Keratinocyte (primary cell): ENCODE data around the gene GPC5. TPM values are rescaled to one million over a fixed set of nuclear protein-coding genes. Genes with fewer than 3 reads are reported as not detected.

Experiments
- DNase-seq: peaks from one replicate; pipeline ENCODE4 v3.0.0-alpha.2; 2011; ENCODE audit warnings: low read depth, missing footprints, low spot score
- FAIRE-seq: peaks from 2 replicates; lab custom pipeline; 2011; peaks lifted over from hg19 to GRCh38; lab: Jason Lieb, UNC
- H2AFZ ChIP-seq: 2 replicates; pipeline ENCODE4 v1.6.0; 2012; ENCODE audit warnings: low read length, control low read depth, inconsistent platforms; ENCODE audit not compliant: control insufficient read depth
- H3K27ac ChIP-seq: 2 replicates; pipeline ENCODE4 v1.5.1; 2011; ENCODE audit warnings: low read length; ENCODE audit not compliant: control insufficient read depth, insufficient read depth
- H3K27me3 ChIP-seq: 3 replicates; pipeline ENCODE4 v1.6.0; 2011; ENCODE audit warnings: low read length; ENCODE audit not compliant: control insufficient read depth, insufficient read depth; ENCODE audit errors: extremely low read depth
- H3K36me3 ChIP-seq, 2 experiments: 2 replicates in 1 of 2; 3 replicates in 1 of 2; pipeline ENCODE4 v1.5.1; 2011; ENCODE audit warnings: low read length in 2 of 2, mild to moderate bottlenecking in 1 of 2; ENCODE audit not compliant: control insufficient read depth in 2 of 2, insufficient read depth in 2 of 2; ENCODE audit errors: extremely low read depth in 1 of 2
- H3K4me1 ChIP-seq: 3 replicates; pipeline ENCODE4 v1.5.1; 2011; ENCODE audit warnings: low read length; ENCODE audit not compliant: control insufficient read depth, insufficient read depth; ENCODE audit errors: extremely low read depth
- H3K4me2 ChIP-seq: 3 replicates; pipeline ENCODE4 v1.6.0; 2011; ENCODE audit warnings: low read depth, low read length; ENCODE audit not compliant: control insufficient read depth, insufficient read depth; ENCODE audit errors: extremely low read depth
- H3K4me3 ChIP-seq, 3 experiments: fragments of 200-600 bp in 1 of 3; sonication (generic) in 1 of 3; 2 replicates in 2 of 3; 3 replicates in 1 of 3; pipeline ENCODE4 v1.5.1; 2011 to 2016; ENCODE audit warnings: low read length in 3 of 3, mild to moderate bottlenecking in 3 of 3, control low read depth in 2 of 3, inconsistent platforms in 1 of 3, low read depth in 1 of 3, mixed read lengths in 1 of 3, mixed run types in 1 of 3, moderate library complexity in 1 of 3; ENCODE audit not compliant: control insufficient read depth in 2 of 3, insufficient read depth in 2 of 3; ENCODE audit errors: extremely low read depth in 1 of 3
- H3K79me2 ChIP-seq: 2 replicates; pipeline ENCODE4 v1.6.0; 2012; ENCODE audit warnings: low read length; ENCODE audit not compliant: control insufficient read depth, insufficient read depth
- H3K9ac ChIP-seq: 3 replicates; pipeline ENCODE4 v1.6.0; 2011; ENCODE audit warnings: low read length; ENCODE audit not compliant: control insufficient read depth, insufficient read depth; ENCODE audit errors: extremely low read depth
- H3K9me1 ChIP-seq: 3 replicates; pipeline ENCODE4 v1.6.0; 2011; ENCODE audit warnings: low read length; ENCODE audit not compliant: control insufficient read depth, insufficient read depth; ENCODE audit errors: extremely low read depth
- H3K9me3 ChIP-seq: 2 replicates; pipeline ENCODE4 v1.5.1; 2012; ENCODE audit warnings: low read depth, low read length; ENCODE audit not compliant: control insufficient read depth
- H4K20me1 ChIP-seq: 3 replicates; pipeline ENCODE4 v1.6.0; 2011; ENCODE audit warnings: low read length; ENCODE audit not compliant: control insufficient read depth, insufficient read depth; ENCODE audit errors: extremely low read depth
- CTCF ChIP-seq, 3 experiments: IDR thresholded peaks in 1 of 3; conservative IDR thresholded peaks in 1 of 3; optimal IDR thresholded peaks in 1 of 3; 2 replicates in 2 of 3; 3 replicates in 1 of 3; pipeline versions ENCODE3 to v1.5.1; 2011; ENCODE audit warnings: low read length in 3 of 3, mild to moderate bottlenecking in 3 of 3, moderate library complexity in 2 of 3, control low read depth in 1 of 3, inconsistent platforms in 1 of 3; ENCODE audit not compliant: insufficient read depth in 2 of 3; ENCODE audit errors: extremely low read depth in 1 of 3
- EZH2 ChIP-seq: IDR thresholded peaks from one replicate; pipeline ENCODE4 v1.6.1; 2012; ENCODE audit warnings: inconsistent platforms, mild to moderate bottlenecking, low read length, moderate library complexity
- dilution Hi-C: fragments of 300-500 bp; cut with MboI; formaldehyde crosslinking; loops from one replicate; pipeline ENCODE4 v1.7.0; 2020; ENCODE audit warnings: low sequenced_read_pairs; ENCODE audit not compliant: extremely low pct_ligation_motif_present
- polyA plus RNA-seq, 5 experiments: library from polyadenylated mRNA; depleted of rRNA in 3 of 5; stranded (reverse) in 3 of 5; stranded (forward) in 1 of 5; unstranded in 1 of 5; fragments of >200 nt; gene quantifications; 1 replicate in 1 of 5; 2 replicates in 3 of 5; 3 replicates in 1 of 5; pipeline versions ENCODE4 v1.2.1 to v1.2.3, GENCODE V29; 2011 to 2012; ENCODE audit warnings: missing spikeins in 2 of 5, low read depth in 1 of 5, low replicate concordance in 1 of 5

GPC5 gene
- polyA plus RNA-seq, 1 donor (not counting 4 experiments of a cell fraction or from before 2014, with no cell fraction given) = 0.10 TPM

- H3K4me1 ChIP-seq = no peaks in the 10 kb centered on the region
- no peaks in the 10 kb centered on the region for H3K9me1 ChIP-seq
- no peaks in the 10 kb centered on the region for H3K36me3 ChIP-seq
- DNase-seq (no peak), FAIRE-seq (no peak)
- H4K20me1 ChIP-seq = no peaks in the 10 kb centered on the region
- no peak overlapping the region for H3K4me2 ChIP-seq
- dilution Hi-C loops = no loop called here
- H2AFZ ChIP-seq = no peak overlapping the region
- no peak overlapping the region for H3K27ac ChIP-seq
- H3K9me3 ChIP-seq = no peaks in the 10 kb centered on the region
- no peaks in the 10 kb centered on the region for H3K27me3 ChIP-seq
- H3K9ac ChIP-seq = no peak overlapping the region
- no peak overlapping the region for H3K4me3 ChIP-seq
- TF ChIP-seq EZH2 (no peak), CTCF (optimal IDR thresholded peaks at IDR 0.05 in 1 of 3, IDR thresholded peaks at IDR 0.05 in 1 of 3, conservative IDR thresholded peaks at IDR 0.05 in 1 of 3; ENCODE audit: extremely low read depth in 1 of 3, insufficient read depth in 2 of 3, low read length in 3 of 3) (no peak)
- H3K79me2 ChIP-seq = no peaks in the 10 kb centered on the region
Observed at GRCh38 chr13:91643394-91643793, 245.0 kb downstream of the GPC5 start.

GRCh38 chr13:91644806-91645205, 246.4 kb downstream of the GPC5 start:
- Histone ChIP-seq H3K9ac (no peak overlapping the region), H3K9me1 (no peaks in the 10 kb centered on the region), H3K27me3 (no peaks in the 10 kb centered on the region), H3K4me1 (no peaks in the 10 kb centered on the region), H3K79me2 (no peaks in the 10 kb centered on the region), H3K27ac (no peak overlapping the region), H3K9me3 (no peaks in the 10 kb centered on the region), H4K20me1 (no peaks in the 10 kb centered on the region), H3K4me2 (no peak overlapping the region), H2AFZ (no peak overlapping the region), H3K4me3 (no peak overlapping the region), H3K36me3 (no peaks in the 10 kb centered on the region)
- FAIRE-seq (no peak), DNase-seq (no peak)
- TF ChIP-seq EZH2 = no peak
- dilution Hi-C loops = no loop called here

GRCh38 chr13:91647361-91647990, 249.1 kb downstream of the GPC5 start:
- H3K9me3 ChIP-seq = no peaks in the 10 kb centered on the region
- H3K4me3 ChIP-seq = no peak overlapping the region
- H3K27ac ChIP-seq = no peak overlapping the region
- H3K79me2 ChIP-seq = no peaks in the 10 kb centered on the region
- no peaks in the 10 kb centered on the region for H3K9me1 ChIP-seq
- H3K9ac ChIP-seq = no peak overlapping the region
- H3K36me3 ChIP-seq = no peaks in the 10 kb centered on the region
- H4K20me1 ChIP-seq = no peaks in the 10 kb centered on the region
- H3K4me2 ChIP-seq = no peak overlapping the region
- no peaks in the 10 kb centered on the region for H3K27me3 ChIP-seq
- H2AFZ ChIP-seq = no peak overlapping the region
- dilution Hi-C loops = no loop called here
- no peak for FAIRE-seq
- no peak for DNase-seq
- TF ChIP-seq CTCF (optimal IDR thresholded peaks at IDR 0.05 in 1 of 3, IDR thresholded peaks at IDR 0.05 in 1 of 3, conservative IDR thresholded peaks at IDR 0.05 in 1 of 3; ENCODE audit: extremely low read depth in 1 of 3, insufficient read depth in 2 of 3, low read length in 3 of 3) = peak; percentile 48 to 59 (median 54)
- no peak for TF ChIP-seq EZH2
- no peaks in the 10 kb centered on the region for H3K4me1 ChIP-seq
